Astrocyte (in vitro differentiated cells and primary cell): ENCODE data around the gene CACNA2D1. TPM values are rescaled to one million over a fixed set of nuclear protein-coding genes. Genes with fewer than 3 reads are reported as not detected.

Source experiments
- DNase-seq: peaks from one replicate; pipeline ENCODE4 v3.0.0-alpha.2; 2010; ENCODE audit warnings: low read depth
- FAIRE-seq: peaks from 2 replicates; lab custom pipeline; 2011; peaks lifted over from hg19 to GRCh38; lab: Jason Lieb, UNC
- H2AFZ ChIP-seq: 2 replicates; pipeline ENCODE4 v1.6.0; 2012; ENCODE audit warnings: low read depth, low read length, inconsistent platforms
- H3K27ac ChIP-seq: 2 replicates; pipeline ENCODE4 v1.5.1; 2011; ENCODE audit warnings: low read depth, low read length, inconsistent platforms
- H3K27me3 ChIP-seq: 2 replicates; pipeline ENCODE4 v1.6.0; 2011; ENCODE audit warnings: low read length, inconsistent platforms; ENCODE audit not compliant: insufficient read depth
- H3K36me3 ChIP-seq: 2 replicates; pipeline ENCODE4 v1.5.1; 2011; ENCODE audit warnings: low read length, inconsistent platforms; ENCODE audit not compliant: insufficient read depth
- H3K4me1 ChIP-seq: 2 replicates; pipeline ENCODE4 v1.5.1; 2011; ENCODE audit warnings: low read length, inconsistent platforms; ENCODE audit not compliant: insufficient read depth
- H3K4me2 ChIP-seq: 2 replicates; pipeline ENCODE4 v1.6.0; 2012; ENCODE audit warnings: low read length, inconsistent platforms
- H3K4me3 ChIP-seq: 2 replicates; pipeline ENCODE4 v1.5.1; 2011; ENCODE audit warnings: low read depth, mild to moderate bottlenecking, low read length, inconsistent platforms; ENCODE audit not compliant: insufficient read depth
- H3K79me2 ChIP-seq: 2 replicates; pipeline ENCODE4 v1.6.0; 2012; ENCODE audit warnings: mild to moderate bottlenecking, low read length, inconsistent platforms; ENCODE audit not compliant: insufficient read depth
- H3K9ac ChIP-seq: 2 replicates; pipeline ENCODE4 v1.6.0; 2012; ENCODE audit warnings: mild to moderate bottlenecking, low read length, inconsistent platforms
- H3K9me3 ChIP-seq: 2 replicates; pipeline ENCODE4 v1.5.1; 2012; ENCODE audit warnings: low read depth, mild to moderate bottlenecking, low read length, inconsistent platforms; ENCODE audit not compliant: insufficient read depth
- H4K20me1 ChIP-seq: 2 replicates; pipeline ENCODE4 v1.6.0; 2012; ENCODE audit warnings: low read length, inconsistent platforms; ENCODE audit not compliant: insufficient read depth
- H3K27ac Mint-ChIP-seq: one replicate; pipeline ENCODE4 v1.8.0; 2021; ENCODE audit warnings: mild to moderate bottlenecking, mixed read lengths; ENCODE audit not compliant: unreplicated experiment
- H3K27me3 Mint-ChIP-seq: one replicate; pipeline ENCODE4 v1.8.0; 2021; ENCODE audit warnings: low read depth, mixed read lengths; ENCODE audit not compliant: unreplicated experiment
- H3K36me3 Mint-ChIP-seq: one replicate; pipeline ENCODE4 v1.8.0; 2021; ENCODE audit warnings: low read depth, mixed read lengths; ENCODE audit not compliant: unreplicated experiment
- H3K4me1 Mint-ChIP-seq: one replicate; pipeline ENCODE4 v1.8.0; 2021; ENCODE audit warnings: low read depth, mixed read lengths; ENCODE audit not compliant: unreplicated experiment
- H3K4me3 Mint-ChIP-seq: one replicate; pipeline ENCODE4 v1.8.0; 2021; ENCODE audit warnings: mild to moderate bottlenecking, moderate library complexity, mixed read lengths; ENCODE audit not compliant: unreplicated experiment
- H3K9me3 Mint-ChIP-seq: one replicate; pipeline ENCODE4 v1.8.0; 2021; ENCODE audit warnings: mild to moderate bottlenecking, mixed read lengths; ENCODE audit not compliant: unreplicated experiment
- EZH2 ChIP-seq: IDR thresholded peaks from 2 replicates; pipeline ENCODE4 v1.6.1; 2012; ENCODE audit warnings: mild to moderate bottlenecking, low read length, inconsistent platforms; ENCODE audit not compliant: insufficient read depth
- total RNA-seq: library from RNA; stranded (reverse); gene quantifications from 2 replicates; pipeline ENCODE4 v1.2.1, GENCODE V29; 2021
- TF ChIP-seq, protein P1 (sequence below): IDR thresholded peaks from 2 replicates; pipeline ENCODE4 v1.5.1; 2011; ENCODE audit warnings: low read depth, mild to moderate bottlenecking, inconsistent platforms, low read length, moderate library complexity; ENCODE audit not compliant: insufficient read depth

The CACNA2D1 gene
- total RNA-seq, 1 donor from 2014 or later, result 53.4 TPM

GRCh38 chr7:82364671-82365070, 78.9 kb downstream of the CACNA2D1 start:
- Mint-ChIP-seq H3K4me3 (no peak overlapping the region), H3K27ac (no peak overlapping the region), H3K27me3 (no peaks in the 10 kb centered on the region), H3K4me1 (peaks cover 31% of the 10 kb centered on the region), H3K36me3 (no peaks in the 10 kb centered on the region), H3K9me3 (no peaks in the 10 kb centered on the region)
- TF ChIP-seq, protein P1, sequence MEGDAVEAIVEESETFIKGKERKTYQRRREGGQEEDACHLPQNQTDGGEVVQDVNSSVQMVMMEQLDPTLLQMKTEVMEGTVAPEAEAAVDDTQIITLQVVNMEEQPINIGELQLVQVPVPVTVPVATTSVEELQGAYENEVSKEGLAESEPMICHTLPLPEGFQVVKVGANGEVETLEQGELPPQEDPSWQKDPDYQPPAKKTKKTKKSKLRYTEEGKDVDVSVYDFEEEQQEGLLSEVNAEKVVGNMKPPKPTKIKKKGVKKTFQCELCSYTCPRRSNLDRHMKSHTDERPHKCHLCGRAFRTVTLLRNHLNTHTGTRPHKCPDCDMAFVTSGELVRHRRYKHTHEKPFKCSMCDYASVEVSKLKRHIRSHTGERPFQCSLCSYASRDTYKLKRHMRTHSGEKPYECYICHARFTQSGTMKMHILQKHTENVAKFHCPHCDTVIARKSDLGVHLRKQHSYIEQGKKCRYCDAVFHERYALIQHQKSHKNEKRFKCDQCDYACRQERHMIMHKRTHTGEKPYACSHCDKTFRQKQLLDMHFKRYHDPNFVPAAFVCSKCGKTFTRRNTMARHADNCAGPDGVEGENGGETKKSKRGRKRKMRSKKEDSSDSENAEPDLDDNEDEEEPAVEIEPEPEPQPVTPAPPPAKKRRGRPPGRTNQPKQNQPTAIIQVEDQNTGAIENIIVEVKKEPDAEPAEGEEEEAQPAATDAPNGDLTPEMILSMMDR, result no peak
- TF ChIP-seq EZH2, result no peak
- H3K27me3 ChIP-seq, result no peaks in the 10 kb centered on the region
- H3K27ac ChIP-seq, result no peak overlapping the region
- peaks cover 11% of the 10 kb centered on the region for H3K4me1 ChIP-seq
- H3K36me3 ChIP-seq, result no peaks in the 10 kb centered on the region
- DNase-seq (no peak), FAIRE-seq (no peak)
- H3K79me2 ChIP-seq, result peaks cover 6% of the 10 kb centered on the region
- H3K9me3 ChIP-seq, result no peaks in the 10 kb centered on the region
- no peak overlapping the region for H2AFZ ChIP-seq
- no peak overlapping the region for H3K4me2 ChIP-seq
- H3K9ac ChIP-seq, result no peak overlapping the region
- H3K4me3 ChIP-seq, result no peak overlapping the region
- peaks cover 9% of the 10 kb centered on the region for H4K20me1 ChIP-seq

- Histone ChIP-seq H3K4me2 (no peak overlapping the region), H3K79me2 (peaks cover 3% of the 10 kb centered on the region), H3K4me1 (peaks cover 11% of the 10 kb centered on the region), H3K9me3 (no peaks in the 10 kb centered on the region), H4K20me1 (peaks cover 9% of the 10 kb centered on the region), H2AFZ (no peak overlapping the region), H3K27me3 (no peaks in the 10 kb centered on the region), H3K36me3 (no peaks in the 10 kb centered on the region), H3K27ac (no peak overlapping the region), H3K9ac (no peak overlapping the region), H3K4me3 (no peak overlapping the region)
- Mint-ChIP-seq H3K9me3 (no peaks in the 10 kb centered on the region), H3K27me3 (no peaks in the 10 kb centered on the region), H3K27ac (no peak overlapping the region), H3K4me1 (peaks cover 27% of the 10 kb centered on the region), H3K4me3 (no peak overlapping the region), H3K36me3 (no peaks in the 10 kb centered on the region)
- TF ChIP-seq, protein P1, result no peak
- no peak for TF ChIP-seq EZH2
- FAIRE-seq, result no peak
- no peak for DNase-seq
Measured at GRCh38 chr7:82364048-82364447, 79.5 kb downstream of the CACNA2D1 start.

GRCh38 chr7:82362129-82362706, 81.4 kb downstream of the CACNA2D1 start:
- Mint-ChIP-seq H3K4me3 (no peak overlapping the region), H3K27ac (no peak overlapping the region)
- H3K9ac ChIP-seq, result no peak overlapping the region

More at GRCh38 chr7:82362129-82362706, 81.4 kb downstream of the CACNA2D1 start:
- Histone ChIP-seq H3K4me2 (peak overlapping the region; percentile 43), H3K36me3 (no peaks in the 10 kb centered on the region), H3K27ac (peak overlapping the region; percentile 25), H3K4me3 (no peak overlapping the region), H3K9me3 (no peaks in the 10 kb centered on the region), H2AFZ (no peak overlapping the region), H3K4me1 (peaks cover 11% of the 10 kb centered on the region), H4K20me1 (peaks cover 4% of the 10 kb centered on the region), H3K27me3 (no peaks in the 10 kb centered on the region), H3K79me2 (no peaks in the 10 kb centered on the region)
- peak; percentile 70 for DNase-seq
- Mint-ChIP-seq H3K4me1 (peaks cover 20% of the 10 kb centered on the region), H3K9me3 (no peaks in the 10 kb centered on the region), H3K27me3 (no peaks in the 10 kb centered on the region), H3K36me3 (no peaks in the 10 kb centered on the region)
- peak; percentile 56 for FAIRE-seq
- TF ChIP-seq EZH2, result no peak
- TF ChIP-seq, protein P1, result no peak
